Spleen (tissue), 11 donors: Measurements from ENCODE around the gene LTBP2. TPM values are rescaled to one million over a fixed set of nuclear protein-coding genes. Genes with fewer than 3 reads are reported as not detected.

Source experiments
- DNase-seq: peaks from one replicate; pipeline ENCODE4 v3.0.0-alpha.2; 2020
- H3K27ac ChIP-seq, 8 donors: fragments of 200-600 bp; sonication (generic) in 7 of 8; 1 replicate in 4 of 8; 2 replicates in 4 of 8; pipeline versions ENCODE4 v1.5.0 to v1.8.0; 2016 to 2021; ENCODE audit warnings: inconsistent platforms in 4 of 8, mild to moderate bottlenecking in 4 of 8, moderate library complexity in 1 of 8
- H3K27me3 ChIP-seq, 7 donors: fragments of 200-600 bp; sonication (generic) in 6 of 7; replicated peaks in 1 of 7; 1 replicate in 4 of 7; 2 replicates in 3 of 7; pipeline versions ENCODE4 v1.5.0 to v1.8.0; 2016 to 2021; ENCODE audit warnings: inconsistent platforms in 3 of 7, mild to moderate bottlenecking in 1 of 7
- H3K36me3 ChIP-seq, 6 donors: fragments of 200-600 bp; sonication (generic) in 5 of 6; 1 replicate in 4 of 6; 2 replicates in 2 of 6; pipeline versions ENCODE4 v1.5.0 to v1.8.0; 2016 to 2021; ENCODE audit warnings: inconsistent platforms in 2 of 6
- H3K4me1 ChIP-seq, 6 donors: fragments of 200-600 bp; sonication (generic) in 5 of 6; 1 replicate in 3 of 6; 2 replicates in 3 of 6; pipeline versions ENCODE4 v1.5.0 to v1.8.0; 2016 to 2021; ENCODE audit warnings: inconsistent platforms in 3 of 6
- H3K4me3 ChIP-seq, 8 donors: fragments of 200-600 bp; sonication (generic) in 7 of 8; 1 replicate in 4 of 8; 2 replicates in 4 of 8; pipeline versions ENCODE4 v1.5.0 to v1.8.0; 2016 to 2021; ENCODE audit warnings: inconsistent platforms in 4 of 8, mild to moderate bottlenecking in 4 of 8, moderate library complexity in 2 of 8
- H3K9me3 ChIP-seq, 8 donors: fragments of 200-600 bp; sonication (generic) in 7 of 8; 1 replicate in 4 of 8; 2 replicates in 4 of 8; pipeline versions ENCODE4 v1.5.0 to v1.8.0; 2016 to 2021; ENCODE audit warnings: inconsistent platforms in 4 of 8
- POLR2A ChIP-seq, 3 donors: fragments of 450-650 bp; IDR thresholded peaks; one replicate each; pipeline ENCODE4 v1.5.1; 2017; ENCODE audit warnings: antibody characterized with exemption in 3 of 3, mild to moderate bottlenecking in 1 of 3
- POLR2AphosphoS5 ChIP-seq, 3 donors: sonication (generic); formaldehyde crosslinking; IDR thresholded peaks; one replicate each; pipeline ENCODE4 v1.5.1; 2017; ENCODE audit warnings: antibody characterized with exemption in 3 of 3
- WGBS, 5 donors: extraction: QIAGEN DNeasy Blood & Tissue Kit in 3 of 5; methylation state at CpG; one replicate each; pipeline versions ENCODE4 v1.1.5 to v1.1.7; 2013 to 2018; 5-methylcytosine and 5-hydroxymethylcytosine counted together
- intact Hi-C: fragments of 100-400 bp; cut with DNase I; formaldehyde crosslinking; loops from one replicate; pipeline ENCODE4 v1.15.0; 2023; ENCODE audit warnings: low total_unique reads
- polyA plus RNA-seq, 3 donors: library from polyadenylated mRNA; stranded (reverse); fragments of 200-250 nt; gene quantifications; one replicate each; pipeline ENCODE4 v1.2.1, GENCODE V29; 2013
- total RNA-seq, 7 donors: library from RNA; depleted of rRNA in 3 of 7; stranded (reverse); fragments of >200 nt in 3 of 7; fragmentation: NEBNext Ultra II Directional in 4 of 7; extraction: Animal tissue kit (Norgen Biotek cat#: 25700) in 4 of 7; gene quantifications; one replicate each; pipeline versions ENCODE4 v1.1.0 to v1.2.1, GENCODE V29; 2016 to 2021
- TF ChIP-seq, protein P1 (sequence below), 11 experiments: fragments of 200-600 bp in 7 of 11; fragments of 450-650 bp in 4 of 11; sonication (generic) in 4 of 11; IDR thresholded peaks in 8 of 11; conservative IDR thresholded peaks in 3 of 11; 1 replicate in 7 of 11; 2 replicates in 4 of 11; pipeline versions ENCODE4 v1.4.0 to v1.8.0; 2016 to 2021; ENCODE audit warnings: antibody characterized with exemption in 11 of 11, inconsistent platforms in 4 of 11, mild to moderate bottlenecking in 1 of 11
- donor health status: healthy with polysubstance abuse.
- donor health status: DM: no; HTN: no; CAD: no; lungs with moderate emphysema.
- donor health status: DM: no; HTN: no; CAD: no.
- donor health status: Bipolar disorder and iron deficiency.
- donor health status: healthy.
- donor health status: DM: no; HTN: no; CAD: no.
- donor health status: DM: yes; HTN: yes; CAD: no.

The LTBP2 gene
- total and polyA plus RNA-seq, 10 donors, result 3.4 to 10.7 (median 5.6) TPM

DNA sequence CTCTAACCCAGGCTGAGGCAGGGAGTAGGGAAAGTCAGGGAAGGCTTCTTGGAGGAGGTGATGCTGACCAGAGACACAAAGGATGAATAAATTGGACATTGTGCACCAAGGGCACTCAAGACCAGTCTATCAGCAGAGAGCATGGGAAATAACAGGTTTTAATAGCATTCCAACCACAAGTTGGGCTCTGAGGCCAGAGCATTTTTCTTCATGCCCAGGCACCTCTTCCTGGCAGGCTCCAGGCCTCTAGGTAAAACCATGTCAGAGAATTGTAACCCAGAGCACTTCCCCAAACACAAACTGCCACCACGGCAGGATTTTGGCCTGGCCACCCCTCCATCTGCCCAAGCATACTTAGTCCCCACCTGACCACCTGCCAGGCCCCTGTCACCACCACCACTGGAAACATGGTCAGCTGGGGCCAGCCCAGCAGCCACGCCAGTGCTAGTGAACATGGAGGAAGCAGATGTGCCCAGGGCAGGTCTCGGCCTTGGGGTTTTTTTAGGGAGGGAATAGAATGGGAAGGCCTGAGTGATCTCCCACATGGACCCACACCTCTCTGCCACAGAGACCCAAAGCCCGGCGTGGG is 22.7 kb downstream of the LTBP2 start:
- Histone ChIP-seq H3K9me3 (no peaks in the 10 kb centered on the region), H3K27me3 (no peaks in the 10 kb centered on the region), H3K27ac (no peak overlapping the region), H3K4me1 (peaks cover 12 to 32% (median 21%) of the 10 kb centered on the region in 6 donors), H3K36me3 (no peaks in the 10 kb centered on the region), H3K4me3 (no peak overlapping the region)
- DNase-seq, result peak; percentile 61
- no peak for TF ChIP-seq POLR2A (IDR thresholded peaks at IDR 0.05)
- TF ChIP-seq, protein P1, sequence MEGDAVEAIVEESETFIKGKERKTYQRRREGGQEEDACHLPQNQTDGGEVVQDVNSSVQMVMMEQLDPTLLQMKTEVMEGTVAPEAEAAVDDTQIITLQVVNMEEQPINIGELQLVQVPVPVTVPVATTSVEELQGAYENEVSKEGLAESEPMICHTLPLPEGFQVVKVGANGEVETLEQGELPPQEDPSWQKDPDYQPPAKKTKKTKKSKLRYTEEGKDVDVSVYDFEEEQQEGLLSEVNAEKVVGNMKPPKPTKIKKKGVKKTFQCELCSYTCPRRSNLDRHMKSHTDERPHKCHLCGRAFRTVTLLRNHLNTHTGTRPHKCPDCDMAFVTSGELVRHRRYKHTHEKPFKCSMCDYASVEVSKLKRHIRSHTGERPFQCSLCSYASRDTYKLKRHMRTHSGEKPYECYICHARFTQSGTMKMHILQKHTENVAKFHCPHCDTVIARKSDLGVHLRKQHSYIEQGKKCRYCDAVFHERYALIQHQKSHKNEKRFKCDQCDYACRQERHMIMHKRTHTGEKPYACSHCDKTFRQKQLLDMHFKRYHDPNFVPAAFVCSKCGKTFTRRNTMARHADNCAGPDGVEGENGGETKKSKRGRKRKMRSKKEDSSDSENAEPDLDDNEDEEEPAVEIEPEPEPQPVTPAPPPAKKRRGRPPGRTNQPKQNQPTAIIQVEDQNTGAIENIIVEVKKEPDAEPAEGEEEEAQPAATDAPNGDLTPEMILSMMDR (IDR thresholded peaks at IDR 0.05 in 8 of 11, conservative IDR thresholded peaks at IDR 0.05 in 3 of 11), result no peak
- TF ChIP-seq POLR2AphosphoS5 (IDR thresholded peaks at IDR 0.05), result no peak
- intact Hi-C loops, result no loop called here
- 71 to 87% (median 75%) methylated on average over 5 of the region's 5 CpGs for WGBS, 5 donors

DNA sequence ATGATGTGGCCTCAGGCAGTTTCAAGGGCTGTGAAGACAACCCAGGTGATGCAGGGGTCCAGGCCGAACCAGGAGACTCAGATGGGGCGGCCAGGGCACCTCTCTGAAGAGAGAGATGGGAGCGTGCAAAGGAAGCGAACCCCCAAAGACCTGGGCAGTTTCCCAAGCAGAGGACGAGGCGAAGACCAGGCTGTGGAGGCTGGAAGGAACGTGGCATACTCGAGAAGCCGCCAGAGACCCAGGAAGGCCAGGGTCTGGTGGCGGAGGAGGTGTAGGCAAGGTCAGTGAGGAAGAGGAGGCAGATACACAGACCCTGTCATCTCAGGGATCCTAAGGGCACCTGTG is 24.7 kb downstream of the LTBP2 start:
- H3K36me3 ChIP-seq, result no peaks in the 10 kb centered on the region
- H3K4me3 ChIP-seq, result no peak overlapping the region
- H3K27ac ChIP-seq, result no peak overlapping the region
- peaks cover 2 to 13% (median 8%) of the 10 kb centered on the region in 6 donors for H3K4me1 ChIP-seq
- TF ChIP-seq, protein P1 (IDR thresholded peaks at IDR 0.05 in 8 of 11, conservative IDR thresholded peaks at IDR 0.05 in 3 of 11), result no peak
- no peak for TF ChIP-seq POLR2AphosphoS5 (IDR thresholded peaks at IDR 0.05)
- no peak for TF ChIP-seq POLR2A (IDR thresholded peaks at IDR 0.05)
- H3K27me3 ChIP-seq, result no peaks in the 10 kb centered on the region
- no peaks in the 10 kb centered on the region for H3K9me3 ChIP-seq
- no peak for DNase-seq
- intact Hi-C loops, result no loop called here
- 87 to 92% (median 88%) methylated on average over 10 of the region's 10 CpGs for WGBS, 5 donors

DNA sequence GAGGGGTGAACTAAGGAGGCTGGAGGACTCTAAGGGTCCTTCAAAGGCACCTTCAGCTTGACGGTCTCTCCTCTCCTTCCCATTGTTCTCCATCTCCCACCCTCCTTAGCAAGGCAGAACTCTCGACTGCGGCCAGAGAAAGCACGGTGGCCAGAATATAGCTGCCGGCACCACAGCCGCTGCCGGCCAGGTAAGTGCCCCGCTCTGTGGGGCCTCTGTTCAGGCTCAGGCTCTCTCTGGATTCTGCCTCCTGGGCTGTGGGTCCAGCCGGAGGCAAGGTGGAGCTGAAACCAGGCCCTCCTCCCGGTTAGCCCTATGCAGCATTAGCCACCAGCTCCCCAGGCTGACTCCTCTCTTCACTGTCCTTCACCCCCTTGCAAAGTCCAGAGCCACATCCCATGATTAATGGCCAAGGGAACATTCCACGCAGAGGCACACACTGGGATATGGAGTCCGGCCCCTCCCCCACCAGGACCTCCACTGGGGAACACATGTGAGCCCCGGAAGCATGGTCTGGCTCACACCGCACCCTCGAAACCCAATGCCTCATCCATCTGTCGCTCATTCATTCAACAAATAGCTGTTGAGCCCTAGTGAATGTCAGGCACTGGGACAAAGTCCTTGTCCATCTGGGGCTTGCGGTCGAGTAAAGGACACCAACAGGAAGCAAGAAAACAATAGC is 25.2 kb downstream of the LTBP2 start:
- no peak overlapping the region for H3K4me3 ChIP-seq
- 87 to 91% (median 90%) methylated on average over 18 of the region's 18 CpGs for WGBS, 5 donors
- no peaks in the 10 kb centered on the region for H3K36me3 ChIP-seq
- H3K27ac ChIP-seq, result no peak overlapping the region
- H3K4me1 ChIP-seq, result peaks cover 0 to 8% (median 2%) of the 10 kb centered on the region in 6 donors
- intact Hi-C loops, result no loop called here
- no peaks in the 10 kb centered on the region for H3K9me3 ChIP-seq
- DNase-seq, result no peak
- no peaks in the 10 kb centered on the region for H3K27me3 ChIP-seq
- TF ChIP-seq POLR2AphosphoS5 (IDR thresholded peaks at IDR 0.05) (no peak), POLR2A (IDR thresholded peaks at IDR 0.05) (no peak)
- TF ChIP-seq, protein P1 (IDR thresholded peaks at IDR 0.05 in 8 of 11, conservative IDR thresholded peaks at IDR 0.05 in 3 of 11), result no peak
